HL-60 (cell line): ENCODE data around the gene TIMM8A.
A peak's percentile ranks its signal among the peaks of the same experiment; 100 is the strongest.

ENCODE experiments used
- DNase-seq, 2 experiments: peaks; one replicate each; pipeline ENCODE4 v3.0.0-alpha.2; 2010 to 2020; ENCODE audit warnings: low read depth in 1 of 2, low spot score in 1 of 2
- H3K27ac ChIP-seq: fragments of 250-450 bp; sonication (Bioruptor Pico); replicated peaks from 2 replicates; pipeline ENCODE4 v1.5.1; 2020; ENCODE audit warnings: mild to moderate bottlenecking, moderate library complexity
- H3K27me3 ChIP-seq: fragments of 250-450 bp; sonication (Bioruptor Pico); 2 replicates; pipeline ENCODE4 v1.5.1; 2021; ENCODE audit warnings: mild to moderate bottlenecking, moderate library complexity; ENCODE audit not compliant: insufficient read depth, poor library complexity, severe bottlenecking
- H3K4me3 ChIP-seq: replicated peaks from 2 replicates; pipeline ENCODE4 v1.5.1; 2011; ENCODE audit warnings: mild to moderate bottlenecking, control low read depth, low read length; ENCODE audit not compliant: insufficient read depth
- GABPA ChIP-seq: IDR thresholded peaks from 2 replicates; pipeline ENCODE4 v1.6.1; 2012; ENCODE audit warnings: low read depth
- POLR2AphosphoS5 ChIP-seq: IDR thresholded peaks from 2 replicates; pipeline ENCODE4 v1.6.1; 2012; ENCODE audit warnings: low read depth
- REST ChIP-seq: IDR thresholded peaks from 2 replicates; pipeline ENCODE4 v1.6.1; 2012; ENCODE audit warnings: low read depth; ENCODE audit not compliant: insufficient replicate concordance
- SPI1 ChIP-seq: IDR thresholded peaks from 2 replicates; pipeline ENCODE4 v1.6.1; 2012; ENCODE audit warnings: low read depth, mild to moderate bottlenecking, borderline replicate concordance
- TF ChIP-seq, protein P1 (sequence below): IDR thresholded peaks from one replicate; pipeline ENCODE4 v1.5.1; 2011; ENCODE audit warnings: low read length, control low read depth, inconsistent platforms; ENCODE audit not compliant: insufficient read depth

TIMM8A gene

DNA sequence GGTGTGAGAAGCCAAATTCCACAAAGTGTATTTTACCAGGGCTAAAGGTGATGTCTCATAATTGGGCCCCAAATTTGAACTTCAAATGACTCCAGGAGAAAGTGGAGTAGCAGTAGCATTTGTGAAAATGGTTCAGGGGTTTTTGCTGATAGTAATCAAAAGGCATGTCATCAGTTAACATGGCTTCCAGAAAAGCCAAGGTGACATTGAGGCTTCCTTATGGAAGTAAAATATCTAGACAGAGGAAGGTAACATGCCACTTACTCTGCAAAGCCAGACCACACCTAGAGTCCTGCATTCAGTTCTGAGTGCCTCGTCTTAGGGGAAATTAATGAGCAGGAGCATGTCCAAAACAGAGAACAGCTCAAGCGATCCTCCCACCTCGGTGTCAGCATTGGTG lies 40.1 kb upstream of the TIMM8A start:
- no peaks in the 10 kb centered on the region for H3K27me3 ChIP-seq
- no peak overlapping the region for H3K27ac ChIP-seq
- DNase-seq: no peak
- TF ChIP-seq, protein P1, sequence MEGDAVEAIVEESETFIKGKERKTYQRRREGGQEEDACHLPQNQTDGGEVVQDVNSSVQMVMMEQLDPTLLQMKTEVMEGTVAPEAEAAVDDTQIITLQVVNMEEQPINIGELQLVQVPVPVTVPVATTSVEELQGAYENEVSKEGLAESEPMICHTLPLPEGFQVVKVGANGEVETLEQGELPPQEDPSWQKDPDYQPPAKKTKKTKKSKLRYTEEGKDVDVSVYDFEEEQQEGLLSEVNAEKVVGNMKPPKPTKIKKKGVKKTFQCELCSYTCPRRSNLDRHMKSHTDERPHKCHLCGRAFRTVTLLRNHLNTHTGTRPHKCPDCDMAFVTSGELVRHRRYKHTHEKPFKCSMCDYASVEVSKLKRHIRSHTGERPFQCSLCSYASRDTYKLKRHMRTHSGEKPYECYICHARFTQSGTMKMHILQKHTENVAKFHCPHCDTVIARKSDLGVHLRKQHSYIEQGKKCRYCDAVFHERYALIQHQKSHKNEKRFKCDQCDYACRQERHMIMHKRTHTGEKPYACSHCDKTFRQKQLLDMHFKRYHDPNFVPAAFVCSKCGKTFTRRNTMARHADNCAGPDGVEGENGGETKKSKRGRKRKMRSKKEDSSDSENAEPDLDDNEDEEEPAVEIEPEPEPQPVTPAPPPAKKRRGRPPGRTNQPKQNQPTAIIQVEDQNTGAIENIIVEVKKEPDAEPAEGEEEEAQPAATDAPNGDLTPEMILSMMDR: no peak
- TF ChIP-seq REST: no peak
- TF ChIP-seq SPI1: no peak
- TF ChIP-seq GABPA: no peak
- H3K4me3 ChIP-seq: no peak overlapping the region

DNA sequence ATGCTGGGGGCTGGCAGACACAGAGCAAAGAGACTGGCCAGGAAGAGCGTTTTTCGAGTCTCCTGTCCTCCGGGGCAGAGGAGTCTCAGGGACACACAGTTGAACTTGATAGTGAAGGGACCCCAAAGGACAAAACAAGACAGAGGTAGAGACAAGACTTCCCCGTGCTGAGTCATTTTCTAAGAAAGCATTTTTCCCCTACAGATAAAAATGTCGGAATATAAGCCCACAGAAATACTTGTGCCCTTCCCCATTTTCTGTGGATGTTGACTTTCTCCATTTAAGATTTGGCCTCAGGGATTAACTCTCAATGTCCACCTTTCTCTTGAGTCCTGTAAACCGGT lies 38.0 kb upstream of the TIMM8A start:
- Histone ChIP-seq H3K4me3 (no peak overlapping the region), H3K27me3 (no peaks in the 10 kb centered on the region), H3K27ac (peak overlapping the region; percentile 88)

DNA sequence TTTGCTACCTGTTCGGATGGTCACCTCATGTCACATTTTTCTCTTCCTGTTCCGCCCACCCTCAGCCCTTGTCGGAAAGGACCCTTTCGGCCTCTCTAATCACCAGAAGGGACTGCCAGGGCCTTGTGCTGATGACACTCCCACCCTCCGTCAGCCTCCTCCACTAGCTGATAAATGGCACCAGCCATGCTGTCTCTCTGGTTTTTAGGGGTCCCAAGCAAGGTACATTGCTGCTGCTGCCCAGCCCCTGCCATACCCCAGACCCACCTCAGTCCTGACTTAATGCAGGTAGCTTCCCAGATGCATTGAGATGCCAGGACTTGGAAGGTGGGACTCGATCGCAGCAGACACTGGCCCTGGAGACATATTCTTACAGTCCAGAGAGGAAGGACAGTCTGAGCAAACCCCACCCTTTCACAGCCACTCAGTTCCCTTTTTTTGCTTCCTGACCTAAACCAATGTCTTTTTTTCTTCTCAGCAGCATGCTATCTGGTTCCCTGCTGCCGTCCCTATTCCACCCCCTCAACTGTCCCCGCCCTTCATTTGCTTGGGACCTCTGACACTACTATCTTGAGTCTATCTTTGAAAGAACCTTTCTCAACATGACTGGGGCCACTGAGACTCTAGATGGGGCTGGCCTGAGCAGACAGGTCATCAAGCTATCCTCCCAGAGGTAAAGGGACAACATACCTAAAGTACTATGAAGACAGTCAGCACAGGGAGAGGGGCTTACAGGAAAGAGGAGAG lies 37.4 kb upstream of the TIMM8A start, which contains the start of gene BTK:
Gene BTK, minus strand, starts transcription at position 397 of the 747 bp plus-strand sequence. CDS start 10,907 bp downstream, outside the sequence.
- TF ChIP-seq, protein P1: no peak
- TF ChIP-seq SPI1 (peak; percentile 96), POLR2AphosphoS5 (peak; percentile 69; the same call in 1 of the 2 replicates), REST (peak; percentile 26), GABPA (no peak)
- Histone ChIP-seq H3K27ac (peak within 1 kb of the TSS; percentile 88), H3K27me3 (no peaks in the 10 kb centered on the region), H3K4me3 (peak within 1 kb of the TSS; percentile 55)
- DNase-seq: peak; percentile 61 to 80

More for the DNA sequence above, 38.0 kb upstream of the TIMM8A start:
- no peak for DNase-seq
- TF ChIP-seq SPI1 (no peak), POLR2AphosphoS5 (no peak), REST (no peak), GABPA (no peak)
- TF ChIP-seq, protein P1: no peak
